Mesothelial cell of epicardium (in vitro differentiated cells): ENCODE results near the gene GPR84. TPM values are rescaled to one million over a fixed set of nuclear protein-coding genes. Genes with fewer than 3 reads are reported as not detected.
"Not testable (repeated sequence)": the region's sequence is repeated elsewhere in the genome, so short reads cannot be mapped to it uniquely, and the experiment has no call there.

ENCODE experiments used
- DNase-seq, 2 experiments: peaks; one replicate each; pipeline ENCODE4 v3.0.0; 2021; ENCODE audit warnings: low spot score in 2 of 2; ENCODE audit not compliant: unreplicated experiment in 2 of 2
- H3K27ac Mint-ChIP-seq: 2 replicates; pipeline ENCODE4 v1.8.0; 2021; ENCODE audit warnings: mixed read lengths
- H3K27me3 Mint-ChIP-seq: 2 replicates; pipeline ENCODE4 v1.8.0; 2021; ENCODE audit warnings: low read depth, mixed read lengths
- H3K36me3 Mint-ChIP-seq: 2 replicates; pipeline ENCODE4 v1.8.0; 2021; ENCODE audit warnings: mixed read lengths
- H3K4me1 Mint-ChIP-seq: 2 replicates; pipeline ENCODE4 v1.8.0; 2021; ENCODE audit warnings: mixed read lengths
- H3K4me3 Mint-ChIP-seq: 2 replicates; pipeline ENCODE4 v1.8.0; 2021; ENCODE audit warnings: mild to moderate bottlenecking, moderate library complexity, mixed read lengths
- H3K9me3 Mint-ChIP-seq: 2 replicates; pipeline ENCODE4 v1.8.0; 2021; ENCODE audit warnings: mixed read lengths
- total RNA-seq: library from RNA; stranded (reverse); gene quantifications from 3 replicates; pipeline ENCODE4 v1.2.1, GENCODE V29; 2021
- TF ChIP-seq, protein P1 (sequence below): fragments of 200-600 bp; sonication (generic); IDR thresholded peaks from one replicate; pipeline ENCODE4 v1.5.0; 2021; ENCODE audit warnings: antibody characterized with exemption; ENCODE audit not compliant: unreplicated experiment

GPR84 gene
- total RNA-seq, 1 donor from 2014 or later = 0.18 TPM

DNA sequence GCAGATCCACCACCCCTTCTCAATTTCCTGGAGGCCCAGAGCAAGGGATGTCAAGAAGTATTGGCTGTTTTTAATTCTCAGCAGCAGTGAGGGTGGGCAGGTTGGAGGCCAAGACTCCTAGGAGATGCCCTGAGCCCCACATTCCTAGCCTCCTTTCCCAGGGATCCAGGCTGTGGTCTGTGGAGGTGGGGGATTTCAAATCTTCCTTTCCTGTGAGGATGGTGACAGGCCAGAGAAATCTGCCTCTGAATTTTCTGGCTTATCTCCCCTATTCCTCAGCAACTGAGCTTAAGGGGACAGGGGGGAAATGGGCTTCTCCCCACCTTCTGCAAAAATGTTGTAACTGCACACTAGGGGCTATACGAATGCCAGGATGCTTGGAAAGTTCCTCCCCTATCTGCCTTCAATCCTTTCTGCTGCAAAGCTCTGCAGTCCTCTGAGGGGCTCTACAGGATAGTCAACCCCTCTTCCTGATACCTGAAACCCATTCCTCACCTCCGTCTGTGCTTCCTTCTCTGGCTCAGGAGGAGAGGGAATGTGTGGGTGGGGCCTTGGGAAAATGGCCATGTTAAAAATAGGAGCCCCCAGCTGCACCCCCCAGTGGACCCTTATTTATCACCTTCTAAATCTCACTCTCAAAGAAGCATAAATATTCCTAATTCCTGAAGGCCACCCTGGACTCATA, 6.6 kb downstream of the GPR84 start:
- H3K36me3 Mint-ChIP-seq = no peaks in the 10 kb centered on the region

DNA sequence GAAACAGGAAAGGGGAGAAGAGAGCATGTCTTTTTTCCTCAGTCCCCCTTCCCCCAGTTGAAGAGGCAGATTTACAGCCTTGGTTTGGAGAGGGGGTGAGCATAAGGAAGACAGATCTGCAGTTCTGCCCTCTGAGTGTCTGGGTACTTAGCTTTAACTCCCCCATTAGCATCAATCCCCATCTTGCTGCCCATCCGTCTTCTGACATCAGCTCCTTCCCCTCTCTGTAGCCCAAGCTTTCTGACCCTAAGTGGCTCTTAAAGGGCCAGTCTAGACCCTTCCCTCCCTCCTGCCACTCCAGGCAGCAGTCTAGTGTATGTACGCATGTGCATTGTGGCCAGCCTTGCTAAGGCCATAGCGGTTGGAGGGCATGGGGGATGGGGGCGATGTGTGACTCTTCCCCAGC, 7.3 kb downstream of the GPR84 start:
- H3K9me3 Mint-ChIP-seq = no peaks in the 10 kb centered on the region
- DNase-seq = no peak
- no peak overlapping the region for H3K27ac Mint-ChIP-seq
- no peaks in the 10 kb centered on the region for H3K36me3 Mint-ChIP-seq
- TF ChIP-seq, protein P1, sequence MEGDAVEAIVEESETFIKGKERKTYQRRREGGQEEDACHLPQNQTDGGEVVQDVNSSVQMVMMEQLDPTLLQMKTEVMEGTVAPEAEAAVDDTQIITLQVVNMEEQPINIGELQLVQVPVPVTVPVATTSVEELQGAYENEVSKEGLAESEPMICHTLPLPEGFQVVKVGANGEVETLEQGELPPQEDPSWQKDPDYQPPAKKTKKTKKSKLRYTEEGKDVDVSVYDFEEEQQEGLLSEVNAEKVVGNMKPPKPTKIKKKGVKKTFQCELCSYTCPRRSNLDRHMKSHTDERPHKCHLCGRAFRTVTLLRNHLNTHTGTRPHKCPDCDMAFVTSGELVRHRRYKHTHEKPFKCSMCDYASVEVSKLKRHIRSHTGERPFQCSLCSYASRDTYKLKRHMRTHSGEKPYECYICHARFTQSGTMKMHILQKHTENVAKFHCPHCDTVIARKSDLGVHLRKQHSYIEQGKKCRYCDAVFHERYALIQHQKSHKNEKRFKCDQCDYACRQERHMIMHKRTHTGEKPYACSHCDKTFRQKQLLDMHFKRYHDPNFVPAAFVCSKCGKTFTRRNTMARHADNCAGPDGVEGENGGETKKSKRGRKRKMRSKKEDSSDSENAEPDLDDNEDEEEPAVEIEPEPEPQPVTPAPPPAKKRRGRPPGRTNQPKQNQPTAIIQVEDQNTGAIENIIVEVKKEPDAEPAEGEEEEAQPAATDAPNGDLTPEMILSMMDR = no peak
- no peaks in the 10 kb centered on the region for H3K27me3 Mint-ChIP-seq
- no peak overlapping the region for H3K4me3 Mint-ChIP-seq
- H3K4me1 Mint-ChIP-seq = peaks cover 26% of the 10 kb centered on the region

More for the DNA sequence above, 6.6 kb downstream of the GPR84 start:
- peaks cover 19% of the 10 kb centered on the region for H3K4me1 Mint-ChIP-seq
- TF ChIP-seq, protein P1 = no peak
- H3K27ac Mint-ChIP-seq = no peak overlapping the region
- no peaks in the 10 kb centered on the region for H3K9me3 Mint-ChIP-seq
- no peak overlapping the region for H3K4me3 Mint-ChIP-seq
- no peak for DNase-seq
- H3K27me3 Mint-ChIP-seq = no peaks in the 10 kb centered on the region

DNA sequence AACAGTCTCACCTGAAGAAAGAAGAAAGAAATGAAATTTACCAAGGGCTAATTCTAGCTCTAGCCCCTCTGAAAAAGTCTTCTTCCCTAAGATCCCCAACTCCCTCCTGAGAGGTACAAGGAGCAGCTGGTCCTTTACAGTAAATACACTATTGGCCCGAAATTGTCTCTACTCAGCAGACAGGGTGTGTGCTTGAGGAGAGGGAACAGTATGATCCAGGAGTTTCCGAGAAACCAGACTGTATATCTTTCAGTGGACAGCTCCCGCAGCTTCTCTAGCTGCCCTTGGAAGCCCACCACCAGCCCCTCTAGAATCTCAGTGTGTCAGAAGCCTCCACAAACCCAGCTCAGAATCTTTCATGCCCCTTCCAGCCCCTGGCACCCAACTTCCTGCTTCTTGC, 8.1 kb downstream of the GPR84 start:
- H3K4me3 Mint-ChIP-seq = no peak overlapping the region
- no peaks in the 10 kb centered on the region for H3K9me3 Mint-ChIP-seq
- no peaks in the 10 kb centered on the region for H3K36me3 Mint-ChIP-seq
- no peak overlapping the region for H3K27ac Mint-ChIP-seq
- no peak for DNase-seq
- TF ChIP-seq, protein P1 = no peak
- peaks cover 33% of the 10 kb centered on the region for H3K4me1 Mint-ChIP-seq
- no peaks in the 10 kb centered on the region for H3K27me3 Mint-ChIP-seq

DNA sequence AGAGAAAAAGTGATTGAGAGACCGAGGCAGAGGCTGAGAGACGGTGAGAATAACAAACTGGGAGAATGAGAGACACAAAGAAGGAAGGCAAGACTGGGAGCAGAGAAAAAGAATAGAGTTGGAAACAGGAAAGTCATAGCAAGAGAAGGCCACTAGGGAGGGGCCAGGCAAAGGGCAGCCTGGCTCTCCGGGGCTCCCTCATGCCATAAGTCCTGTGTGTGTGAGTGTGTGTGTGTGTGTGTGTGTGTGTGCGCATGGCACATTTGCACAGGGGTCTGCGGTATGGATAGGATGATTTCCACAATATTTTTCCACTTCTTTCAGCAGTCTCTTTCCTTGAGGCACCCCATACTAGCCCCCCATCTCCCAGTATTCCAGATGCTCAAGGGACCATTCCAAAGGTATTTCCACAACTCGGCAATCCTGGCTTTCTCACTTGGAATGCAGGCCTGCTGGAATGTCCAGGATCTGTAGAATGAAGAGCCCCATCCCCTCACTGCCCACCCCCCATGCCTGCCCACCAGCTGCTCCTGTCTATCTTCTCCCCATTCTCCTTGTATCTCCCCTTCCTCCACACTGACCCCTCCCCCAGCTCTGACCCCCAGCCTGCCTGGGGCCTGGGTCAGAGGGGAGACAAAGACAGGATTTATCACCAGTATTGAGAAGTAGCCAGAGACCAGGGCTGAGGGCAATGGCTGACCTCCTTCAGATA, 9.0 kb downstream of the GPR84 start:
- Mint-ChIP-seq H3K27me3 (no peaks in the 10 kb centered on the region), H3K9me3 (no peaks in the 10 kb centered on the region), H3K36me3 (no peaks in the 10 kb centered on the region), H3K27ac (no peak overlapping the region), H3K4me3 (no peak overlapping the region), H3K4me1 (peaks cover 35% of the 10 kb centered on the region)
- TF ChIP-seq, protein P1 = no peak
- no peak for DNase-seq

DNA sequence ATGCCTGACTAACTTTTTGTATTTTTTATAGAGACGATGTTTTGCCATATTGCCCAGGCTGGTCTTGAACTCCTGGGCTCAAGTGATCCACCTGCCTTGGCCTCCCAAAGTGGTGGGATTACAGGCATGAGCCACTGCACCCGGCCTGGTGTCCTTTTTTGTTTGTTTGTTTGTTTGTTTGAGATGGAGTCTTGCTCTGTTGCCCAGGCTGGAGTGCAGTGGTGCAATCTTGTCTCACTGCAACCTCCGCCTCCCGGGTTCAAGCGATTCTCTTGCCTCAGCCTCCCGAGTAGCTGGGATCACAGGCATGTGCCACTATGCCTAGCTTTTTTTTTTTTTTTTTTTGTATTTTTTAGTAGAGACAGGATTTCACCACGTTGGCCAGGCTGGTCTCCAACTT, 10.0 kb downstream of the GPR84 start:
- H3K4me1 Mint-ChIP-seq = peaks cover 44% of the 10 kb centered on the region
- H3K36me3 Mint-ChIP-seq, H3K27me3 Mint-ChIP-seq, H3K4me3 Mint-ChIP-seq, DNase-seq, H3K9me3 Mint-ChIP-seq: not testable (repeated sequence)
- H3K27ac Mint-ChIP-seq = peak overlapping the region; percentile 99
